H1 (cell line): ENCODE measurements around the gene TPSD1. TPM values are rescaled to one million over a fixed set of nuclear protein-coding genes. Genes with fewer than 3 reads are reported as not detected.
"Not testable (repeated sequence)": the region's sequence is repeated elsewhere in the genome, so short reads cannot be mapped to it uniquely, and the experiment has no call there.

Source experiments
- CTCF ChIA-PET: fragments of 300-600 bp; sonication (Branson Sonifier 250); formaldehyde crosslinking; loops from one replicate; lab custom pipeline; 2021; ENCODE audit not compliant: partially characterized antibody; lab: Charles Lee
- POLR2A ChIA-PET: fragments of 300-600 bp; sonication (Branson Sonifier 250); formaldehyde crosslinking; loops from one replicate; lab custom pipeline; 2021; ENCODE audit warnings: inconsistent platforms; ENCODE audit not compliant: partially characterized antibody; lab: Charles Lee
- DNase-seq, 2 experiments: peaks; one replicate each; pipeline versions ENCODE4 v3.0.0 to v3.0.0-alpha.2; 2010 to 2022; ENCODE audit warnings: low spot score in 2 of 2, low read depth in 1 of 2, mixed read lengths in 1 of 2
- FAIRE-seq: peaks from 2 replicates; lab custom pipeline; 2011; peaks lifted over from hg19 to GRCh38; lab: Jason Lieb, UNC
- H2AFZ ChIP-seq: 2 replicates; pipeline ENCODE4 v1.8.1; 2012; ENCODE audit warnings: low read length, inconsistent platforms
- H2AK5ac ChIP-seq: 2 replicates; pipeline ENCODE4 v1.6.1; 2013; ENCODE audit warnings: low read depth, low read length
- H2BK120ac ChIP-seq: replicated peaks from 2 replicates; pipeline ENCODE3; 2013; ENCODE audit warnings: low read depth, low read length, inconsistent platforms
- H2BK12ac ChIP-seq: 2 replicates; pipeline ENCODE4 v1.6.1; 2013; ENCODE audit warnings: low read depth, low read length
- H2BK15ac ChIP-seq: 2 replicates; pipeline ENCODE4 v1.6.1; 2013; ENCODE audit warnings: low read length
- H2BK20ac ChIP-seq: 2 replicates; pipeline ENCODE4 v1.6.1; 2013; ENCODE audit warnings: low read length
- H2BK5ac ChIP-seq: 2 replicates; pipeline ENCODE4 v1.6.1; 2013; ENCODE audit warnings: low read depth, low read length
- H3K14ac ChIP-seq: 2 replicates; pipeline ENCODE4 v1.6.1; 2013; ENCODE audit warnings: inconsistent platforms; ENCODE audit not compliant: insufficient read length
- H3K18ac ChIP-seq: 2 replicates; pipeline ENCODE4 v1.6.1; 2013; ENCODE audit warnings: low read length; ENCODE audit errors: extremely low read depth
- H3K23ac ChIP-seq: 2 replicates; pipeline ENCODE4 v1.6.1; 2013; ENCODE audit warnings: inconsistent platforms; ENCODE audit not compliant: insufficient read length
- H3K23me2 ChIP-seq: 2 replicates; pipeline ENCODE4 v1.6.1; 2013; ENCODE audit warnings: low read depth, low read length
- H3K27ac ChIP-seq: 2 replicates; pipeline ENCODE4 v1.6.1; 2011; ENCODE audit warnings: low read depth, low read length, inconsistent platforms
- H3K27me3 ChIP-seq, 4 experiments: replicated peaks in 1 of 4; 1 replicate in 1 of 4; 2 replicates in 3 of 4; pipeline versions ENCODE4 v1.6.1 to v1.8.1; 2011 to 2013; ENCODE audit warnings: low read length in 3 of 4, mild to moderate bottlenecking in 3 of 4, inconsistent platforms in 2 of 4, mixed read lengths in 2 of 4, moderate library complexity in 1 of 4; ENCODE audit not compliant: control insufficient read depth in 3 of 4, insufficient read depth in 3 of 4; ENCODE audit errors: extremely low read depth in 1 of 4
- H3K36me3 ChIP-seq, 4 experiments: 2 replicates each; pipeline versions ENCODE4 v1.6.1 to v1.8.1; 2011 to 2013; ENCODE audit warnings: mild to moderate bottlenecking in 4 of 4, low read length in 3 of 4, moderate library complexity in 2 of 4, control low read depth in 1 of 4, inconsistent platforms in 1 of 4; ENCODE audit not compliant: insufficient read depth in 4 of 4, control insufficient read depth in 2 of 4
- H3K4ac ChIP-seq: replicated peaks from 2 replicates; pipeline ENCODE3; 2013; ENCODE audit warnings: low read length, low read depth, mixed read lengths, inconsistent platforms; ENCODE audit not compliant: insufficient read length
- H3K4me1 ChIP-seq, 4 experiments: replicated peaks in 1 of 4; 1 replicate in 1 of 4; 2 replicates in 3 of 4; pipeline versions ENCODE4 v1.6.1 to v1.8.1; 2011 to 2013; ENCODE audit warnings: low read length in 3 of 4, inconsistent platforms in 2 of 4, mixed read lengths in 1 of 4; ENCODE audit not compliant: insufficient read depth in 4 of 4, control insufficient read depth in 3 of 4
- H3K4me2 ChIP-seq, 2 experiments: 2 replicates each; pipeline versions ENCODE4 v1.6.1 to v1.8.1; 2011 to 2013; ENCODE audit warnings: low read depth in 2 of 2, low read length in 2 of 2, control low read depth in 1 of 2, inconsistent platforms in 1 of 2, mild to moderate bottlenecking in 1 of 2; ENCODE audit not compliant: insufficient read depth in 1 of 2
- H3K4me3 ChIP-seq, 4 experiments: fragments of 200-600, 300-600 bp in 1 of 4; sonication (generic), shearing (Covaris generic), sonication (Bioruptor Twin) in 1 of 4; 2 replicates each; pipeline versions ENCODE4 v1.5.1 to v1.8.1; 2011 to 2016; ENCODE audit warnings: low read length in 4 of 4, low read depth in 3 of 4, control low read depth in 2 of 4, inconsistent platforms in 2 of 4, mild to moderate bottlenecking in 2 of 4, mixed read lengths in 1 of 4, moderate library complexity in 1 of 4; ENCODE audit not compliant: insufficient read depth in 2 of 4; ENCODE audit errors: extremely low read depth in 1 of 4
- H3K56ac ChIP-seq: replicated peaks from 2 replicates; pipeline ENCODE3; 2013; ENCODE audit warnings: low read depth, mild to moderate bottlenecking, mixed read lengths, low read length, inconsistent platforms; ENCODE audit not compliant: insufficient read length
- H3K79me1 ChIP-seq: 2 replicates; pipeline ENCODE4 v1.6.1; 2013; ENCODE audit warnings: low read depth, low read length, control low read depth
- H3K79me2 ChIP-seq, 2 experiments: 2 replicates each; pipeline versions ENCODE4 v1.6.1 to v1.8.1; 2012 to 2013; ENCODE audit warnings: low read length in 2 of 2, mild to moderate bottlenecking in 2 of 2, inconsistent platforms in 1 of 2; ENCODE audit not compliant: insufficient read depth in 2 of 2, control insufficient read depth in 1 of 2
- H3K9ac ChIP-seq, 4 experiments: replicated peaks in 1 of 4; 1 replicate in 1 of 4; 2 replicates in 3 of 4; pipeline versions ENCODE4 v1.6.1 to v1.8.1; 2011 to 2013; ENCODE audit warnings: low read depth in 3 of 4, low read length in 3 of 4, control low read depth in 2 of 4, mild to moderate bottlenecking in 2 of 4, moderate library complexity in 2 of 4, inconsistent platforms in 1 of 4; ENCODE audit errors: extremely low read depth in 1 of 4
- H3K9me3 ChIP-seq, 2 experiments: 2 replicates each; pipeline versions ENCODE4 v1.6.1 to v1.8.1; 2012 to 2013; ENCODE audit warnings: mild to moderate bottlenecking in 2 of 2, moderate library complexity in 2 of 2, control low read depth in 1 of 2, inconsistent platforms in 1 of 2, low read depth in 1 of 2, low read length in 1 of 2, mixed read lengths in 1 of 2; ENCODE audit not compliant: insufficient read depth in 2 of 2
- H4K20me1 ChIP-seq, 2 experiments: replicated peaks in 1 of 2; 2 replicates each; pipeline versions ENCODE3 to v1.8.1; 2011 to 2013; ENCODE audit warnings: inconsistent platforms in 2 of 2, low read length in 2 of 2, mild to moderate bottlenecking in 1 of 2; ENCODE audit not compliant: insufficient read depth in 2 of 2, control insufficient read depth in 1 of 2
- H4K5ac ChIP-seq: 2 replicates; pipeline ENCODE4 v1.6.1; 2013; ENCODE audit warnings: low read length, low read depth, mixed read lengths, inconsistent platforms; ENCODE audit not compliant: insufficient read length
- H4K8ac ChIP-seq: 2 replicates; pipeline ENCODE4 v1.8.0; 2013; ENCODE audit warnings: mild to moderate bottlenecking, moderate library complexity, low read length, inconsistent platforms; ENCODE audit not compliant: insufficient read depth; ENCODE audit errors: extremely low read depth
- H4K91ac ChIP-seq: replicated peaks from 2 replicates; pipeline ENCODE3; 2013; ENCODE audit warnings: low read length, mixed read lengths, inconsistent platforms; ENCODE audit not compliant: insufficient read length
- WGBS, 2 experiments: shearing (Covaris generic) in 1 of 2; methylation state at CpG; one replicate each; pipeline versions ENCODE4 v1.1.6 to v1.1.7; 2013 to 2015; ENCODE audit warnings: low lambda C conversion rate in 2 of 2, mixed read lengths in 2 of 2, inconsistent platforms in 1 of 2, low coverage in 1 of 2, missing lambda C conversion rate in 1 of 2; ENCODE audit not compliant: insufficient replicate concordance in 2 of 2, insufficient coverage in 1 of 2, insufficient read length in 1 of 2; ENCODE audit errors: extremely low coverage in 1 of 2, missing lambda C conversion rate in 1 of 2; 5-methylcytosine and 5-hydroxymethylcytosine counted together
- polyA plus RNA-seq, 7 experiments: library from polyadenylated mRNA; depleted of rRNA in 3 of 7; stranded (reverse) in 5 of 7; unstranded in 2 of 7; fragments of >200 nt in 5 of 7; fragments of 200-250 nt in 2 of 7; gene quantifications; 1 replicate in 5 of 7; 2 replicates in 1 of 7; 4 replicates in 1 of 7; pipeline versions ENCODE4 v1.2.1 to v1.2.3, GENCODE V29; 2011 to 2013; ENCODE audit warnings: missing spikeins in 2 of 7, mixed read lengths in 2 of 7
- total RNA-seq: library from RNA; stranded (reverse); fragmentation: NEBNext Ultra II Directional; extraction: Animal tissue kit (Norgen Biotek cat#: 25700); gene quantifications from 2 replicates; pipeline ENCODE4 v1.2.1, GENCODE V29; 2021

The TPSD1 gene
- total and polyA plus RNA-seq, 2 of the 8 experiments (the other 6 are each of a cell fraction or from before 2014, with no cell fraction given), result 0.26 TPM; not detected in 1

DNA sequence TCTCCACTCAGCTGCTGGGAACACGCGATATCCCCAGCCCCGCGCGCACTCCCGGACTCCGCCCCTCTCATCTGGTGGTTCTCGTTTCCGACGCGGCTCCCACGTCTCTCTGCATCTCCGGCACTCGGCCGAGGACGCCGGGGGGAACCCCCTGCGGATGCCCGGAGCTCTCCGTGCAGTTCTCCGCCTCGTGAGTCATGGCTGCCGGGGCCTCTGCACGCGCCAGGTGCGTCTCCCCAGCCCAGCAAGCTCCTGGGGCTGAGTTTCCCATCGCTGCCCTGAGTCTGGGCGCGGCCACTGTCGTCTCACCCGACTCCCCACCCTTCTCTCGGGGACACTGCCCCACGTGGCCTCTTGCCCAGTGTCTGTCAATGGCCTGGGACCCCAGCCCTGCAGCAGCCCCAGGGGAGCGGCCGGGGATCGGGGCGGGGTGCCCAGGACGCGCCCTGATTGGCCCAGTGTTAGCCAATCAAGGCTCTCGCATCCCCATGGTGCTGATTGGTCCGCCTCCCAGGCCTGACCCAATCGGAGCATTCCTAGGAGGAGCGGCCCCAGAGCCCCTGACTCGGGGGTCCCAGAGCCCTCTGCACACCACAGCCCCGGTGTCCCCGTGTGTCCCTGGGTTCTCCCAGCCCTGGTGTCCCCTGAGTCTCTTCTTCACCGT lies 2.0 kb upstream of the TPSD1 start:
- FAIRE-seq, H2BK120ac ChIP-seq, H4K5ac ChIP-seq, H2AFZ ChIP-seq, H3K36me3 ChIP-seq, H3K9ac ChIP-seq, H3K79me2 ChIP-seq, H3K18ac ChIP-seq, CTCF ChIA-PET, H2BK15ac ChIP-seq, H4K20me1 ChIP-seq, H2AK5ac ChIP-seq, H3K4me1 ChIP-seq, POLR2A ChIA-PET, H3K27me3 ChIP-seq, H3K79me1 ChIP-seq, H3K56ac ChIP-seq, H3K27ac ChIP-seq, H3K14ac ChIP-seq, H3K23me2 ChIP-seq, H4K91ac ChIP-seq, H3K4me3 ChIP-seq, H4K8ac ChIP-seq, DNase-seq, H2BK5ac ChIP-seq, H3K4ac ChIP-seq, H3K9me3 ChIP-seq, H3K23ac ChIP-seq, H2BK20ac ChIP-seq, H2BK12ac ChIP-seq, H3K4me2 ChIP-seq: not testable (repeated sequence)
- WGBS, 2 experiments, result no CpG with 5 or more reads among the region's 47 CpGs

DNA sequence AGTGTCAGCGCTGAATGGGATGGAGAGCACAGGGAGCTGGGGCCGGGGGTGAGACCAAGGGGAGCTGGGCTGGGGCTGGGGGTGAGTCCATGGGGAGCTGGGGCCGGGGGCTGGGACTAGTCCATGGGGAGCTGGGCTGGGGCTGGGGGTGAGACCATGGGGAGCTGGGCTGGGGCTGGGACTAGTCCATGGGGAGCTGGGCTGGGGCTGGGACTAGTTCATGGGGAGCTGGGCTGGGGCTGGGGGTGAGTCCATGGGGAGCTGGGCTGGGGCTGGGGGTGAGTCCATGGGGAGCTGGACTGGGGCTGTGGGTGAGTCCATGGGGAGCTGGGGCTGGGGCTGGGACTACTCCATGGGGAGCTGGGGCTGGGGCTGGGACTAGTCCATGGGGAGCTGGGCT lies 1.0 kb upstream of the TPSD1 start:
- H3K4me3 ChIP-seq, H3K9me3 ChIP-seq, H3K23me2 ChIP-seq, H3K27ac ChIP-seq, H3K14ac ChIP-seq, H3K4ac ChIP-seq, H3K36me3 ChIP-seq, H2BK5ac ChIP-seq, H2BK12ac ChIP-seq, H4K20me1 ChIP-seq, H4K8ac ChIP-seq, DNase-seq, H2AFZ ChIP-seq, H2AK5ac ChIP-seq, FAIRE-seq, H3K4me1 ChIP-seq, H3K4me2 ChIP-seq, H3K56ac ChIP-seq, H3K23ac ChIP-seq, H3K79me2 ChIP-seq, H3K79me1 ChIP-seq, H2BK20ac ChIP-seq, H2BK120ac ChIP-seq, H4K91ac ChIP-seq, H4K5ac ChIP-seq, H3K9ac ChIP-seq, H2BK15ac ChIP-seq, POLR2A ChIA-PET, H3K18ac ChIP-seq: not testable (repeated sequence)
- WGBS, 2 experiments, result no CpG with 5 or more reads among the region's 3 CpGs
- CTCF ChIA-PET, result interaction anchor here (0.6 kb wide), 2 partner anchors 103 to 1774 kb away, joined by 3 read pairs; no protein-coding TSS in a partner anchor
- peaks cover 0 to 10% (median 6%) of the 10 kb centered on the region in 4 experiments; a peak in 4 of 7 replicates for H3K27me3 ChIP-seq
